Subcutaneous abdominal adipose tissue (tissue), 5 donors: ENCODE results near the gene SELENOW.
"Not testable (repeated sequence)": the region's sequence is repeated elsewhere in the genome, so short reads cannot be mapped to it uniquely, and the experiment has no call there.

ENCODE experiments used
- H3K27ac ChIP-seq: one replicate; pipeline ENCODE4 v1.7.0; 2013; ENCODE audit warnings: low read depth, mild to moderate bottlenecking, inconsistent platforms, low read length, moderate library complexity
- H3K27me3 ChIP-seq, 5 donors: one replicate each; pipeline ENCODE4 v1.7.0; 2013; ENCODE audit warnings: low read length in 5 of 5, inconsistent platforms in 1 of 5; ENCODE audit not compliant: control insufficient read depth in 5 of 5, insufficient read depth in 4 of 5
- H3K36me3 ChIP-seq, 5 donors: one replicate each; pipeline ENCODE4 v1.7.0; 2013; ENCODE audit warnings: low read length in 5 of 5; ENCODE audit not compliant: control insufficient read depth in 5 of 5, insufficient read depth in 5 of 5
- H3K4me1 ChIP-seq, 5 donors: one replicate each; pipeline ENCODE4 v1.7.0; 2013; ENCODE audit warnings: low read length in 5 of 5, mild to moderate bottlenecking in 3 of 5, moderate library complexity in 1 of 5; ENCODE audit not compliant: control insufficient read depth in 5 of 5, insufficient read depth in 5 of 5
- H3K4me3 ChIP-seq, 5 donors: one replicate each; pipeline ENCODE4 v1.7.0; 2013; ENCODE audit warnings: low read length in 5 of 5, low read depth in 1 of 5
- H3K9ac ChIP-seq, 5 donors: one replicate each; pipeline ENCODE4 v1.7.0; 2013; ENCODE audit warnings: low read length in 5 of 5, mild to moderate bottlenecking in 4 of 5, moderate library complexity in 3 of 5
- H3K9me3 ChIP-seq, 5 donors: one replicate each; pipeline ENCODE4 v1.7.0; 2013; ENCODE audit warnings: low read length in 5 of 5; ENCODE audit not compliant: control insufficient read depth in 5 of 5
- donor health status: healthy.
- donor health status: healthy.
- donor health status: healthy.
- donor health status: healthy.
- donor health status: healthy.

The SELENOW gene

DNA sequence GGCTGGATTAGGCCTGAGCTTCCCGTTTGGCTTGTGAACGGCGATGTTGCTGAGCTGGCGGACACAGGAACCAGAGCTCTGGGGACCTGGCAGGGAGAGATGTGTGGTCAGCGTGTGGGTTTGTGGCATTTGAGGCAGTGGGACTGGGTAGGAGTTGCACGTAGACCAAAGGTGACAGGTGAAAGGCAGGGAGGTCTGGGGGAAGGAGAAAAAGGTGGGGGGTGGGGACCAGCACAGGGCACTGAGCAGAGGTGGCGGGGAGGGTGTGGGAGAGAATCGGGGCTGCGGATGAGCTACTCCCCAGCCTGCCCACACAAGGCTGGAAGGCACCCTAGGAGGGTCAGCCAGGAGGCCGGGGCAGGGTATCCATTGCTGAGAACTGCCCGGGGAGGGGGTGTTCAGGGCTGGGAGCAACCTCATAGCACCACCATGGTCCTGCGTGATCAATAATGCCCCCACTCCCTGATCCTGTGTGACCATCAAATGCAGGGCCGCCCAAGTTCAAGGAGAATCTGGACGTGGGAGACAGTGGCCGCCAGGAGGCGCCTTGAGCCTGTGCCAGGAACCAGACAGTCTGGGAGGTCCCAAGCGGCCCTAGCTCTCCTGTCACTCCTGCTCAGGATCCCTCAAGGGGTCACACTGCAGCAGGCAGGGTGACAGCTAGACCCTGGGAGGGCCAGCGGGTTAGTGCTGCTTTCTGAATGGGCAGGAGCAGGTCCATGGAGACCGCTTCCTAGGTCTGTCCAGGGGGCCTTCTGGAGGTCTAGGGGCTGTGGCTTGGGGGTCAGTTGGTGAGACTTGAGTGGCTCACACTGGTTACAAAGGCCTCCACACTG, 12.8 kb upstream of the SELENOW start:
- no peak overlapping the region for H3K9ac ChIP-seq
- no peak overlapping the region for H3K4me3 ChIP-seq
- peaks cover 0 to 15% (median 4%) of the 10 kb centered on the region in 5 donors for H3K4me1 ChIP-seq
- no peaks in the 10 kb centered on the region for H3K27me3 ChIP-seq
- no peaks in the 10 kb centered on the region for H3K9me3 ChIP-seq
- no peaks in the 10 kb centered on the region for H3K36me3 ChIP-seq
- H3K27ac ChIP-seq, result no peak overlapping the region

DNA sequence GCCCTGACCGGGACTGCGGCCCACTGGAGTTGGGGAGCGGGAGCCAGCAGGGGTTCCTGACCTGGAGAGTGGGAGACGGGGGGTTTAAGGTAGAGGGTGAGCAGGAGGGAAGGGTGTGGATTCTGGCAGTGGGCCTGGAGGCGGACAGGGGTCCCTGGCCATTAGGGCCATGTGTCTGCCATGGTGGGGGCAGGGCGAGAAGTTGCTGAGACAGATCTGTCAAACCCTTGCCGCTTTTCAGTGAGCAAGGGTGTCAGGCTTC, 12.2 kb upstream of the SELENOW start:
- no peak overlapping the region for H3K27ac ChIP-seq
- no peak overlapping the region for H3K4me3 ChIP-seq

DNA sequence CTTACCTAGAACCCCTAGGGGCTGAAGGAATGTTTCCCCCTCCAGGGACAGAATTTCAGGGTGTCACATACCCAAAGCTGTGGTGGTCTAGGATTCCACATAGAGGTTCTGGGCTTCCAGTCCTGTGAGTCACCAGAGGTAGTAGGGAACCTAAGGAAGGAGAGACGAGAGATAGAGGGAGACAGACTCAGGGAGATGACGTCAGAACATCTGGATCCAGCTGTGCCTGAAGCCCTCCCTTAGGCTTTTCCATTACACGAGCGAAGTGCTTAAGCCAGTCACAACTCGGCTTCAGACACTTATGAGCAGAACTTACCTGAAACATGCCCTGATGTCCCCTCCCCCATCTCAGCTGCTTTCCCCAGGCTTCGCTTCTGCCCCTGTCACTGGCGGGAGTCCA, 11.8 kb upstream of the SELENOW start:
- no peak overlapping the region for H3K9ac ChIP-seq
- no peaks in the 10 kb centered on the region for H3K27me3 ChIP-seq
- H3K27ac ChIP-seq, result no peak overlapping the region
- H3K36me3 ChIP-seq, result no peaks in the 10 kb centered on the region
- H3K9me3 ChIP-seq, result no peaks in the 10 kb centered on the region
- H3K4me3 ChIP-seq, result no peak overlapping the region
- peaks cover 0 to 15% (median 4%) of the 10 kb centered on the region in 5 donors for H3K4me1 ChIP-seq

More for the DNA sequence above, 12.2 kb upstream of the SELENOW start:
- H3K9me3 ChIP-seq, result no peaks in the 10 kb centered on the region
- no peaks in the 10 kb centered on the region for H3K36me3 ChIP-seq
- H3K27me3 ChIP-seq, result no peaks in the 10 kb centered on the region
- H3K4me1 ChIP-seq, result peaks cover 0 to 15% (median 4%) of the 10 kb centered on the region in 5 donors
- H3K9ac ChIP-seq, result no peak overlapping the region

DNA sequence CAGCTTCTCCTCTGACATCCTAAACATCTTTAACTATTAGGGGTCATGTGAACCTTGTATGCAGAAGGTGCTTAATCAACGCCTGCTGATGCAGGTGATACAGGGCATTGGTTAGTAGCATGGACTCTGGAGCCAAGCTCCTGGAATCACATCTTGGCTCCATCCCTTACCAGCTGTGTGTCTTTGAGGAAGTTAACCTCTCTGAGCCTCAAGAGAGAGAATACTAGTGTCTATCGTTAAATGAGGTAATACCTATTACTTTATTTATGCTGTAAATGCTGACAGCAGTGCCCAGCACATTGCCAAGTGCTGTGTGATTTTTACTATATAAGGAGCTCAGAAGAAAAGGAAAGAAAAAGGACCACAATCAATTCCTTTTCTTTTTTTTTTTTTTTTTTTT, 11.2 kb upstream of the SELENOW start:
- no peak overlapping the region for H3K9ac ChIP-seq
- no peaks in the 10 kb centered on the region for H3K27me3 ChIP-seq
- no peaks in the 10 kb centered on the region for H3K9me3 ChIP-seq
- no peak overlapping the region for H3K4me3 ChIP-seq
- H3K36me3 ChIP-seq, result no peaks in the 10 kb centered on the region
- no peak overlapping the region for H3K27ac ChIP-seq
- peaks cover 0 to 15% (median 4%) of the 10 kb centered on the region in 5 donors for H3K4me1 ChIP-seq

DNA sequence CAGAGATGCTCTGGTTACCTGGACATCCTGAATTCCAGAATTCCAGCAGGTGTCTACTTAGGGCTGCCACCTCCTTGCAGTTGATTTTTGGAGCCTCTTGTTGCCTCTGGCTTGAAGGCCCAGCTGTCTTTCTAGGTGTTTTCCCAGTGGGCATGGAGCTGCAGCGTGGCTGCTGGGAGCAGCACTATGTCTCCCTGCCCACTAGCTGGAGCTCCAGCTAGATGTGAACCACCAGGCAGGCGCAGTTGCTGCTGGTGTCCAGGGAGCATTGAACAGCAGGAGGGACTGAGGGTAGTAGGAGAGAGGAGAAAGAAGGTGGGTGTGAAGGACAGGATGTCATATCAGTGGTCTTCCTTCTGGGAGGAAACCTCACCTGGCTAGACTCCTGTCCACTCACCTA, 9.9 kb upstream of the SELENOW start:
- no peaks in the 10 kb centered on the region for H3K9me3 ChIP-seq
- H3K27ac ChIP-seq, result no peak overlapping the region
- no peaks in the 10 kb centered on the region for H3K27me3 ChIP-seq
- no peak overlapping the region for H3K9ac ChIP-seq
- peaks cover 0 to 7% (median 0%) of the 10 kb centered on the region in 5 donors for H3K4me1 ChIP-seq
- no peaks in the 10 kb centered on the region for H3K36me3 ChIP-seq
- no peak overlapping the region for H3K4me3 ChIP-seq

DNA sequence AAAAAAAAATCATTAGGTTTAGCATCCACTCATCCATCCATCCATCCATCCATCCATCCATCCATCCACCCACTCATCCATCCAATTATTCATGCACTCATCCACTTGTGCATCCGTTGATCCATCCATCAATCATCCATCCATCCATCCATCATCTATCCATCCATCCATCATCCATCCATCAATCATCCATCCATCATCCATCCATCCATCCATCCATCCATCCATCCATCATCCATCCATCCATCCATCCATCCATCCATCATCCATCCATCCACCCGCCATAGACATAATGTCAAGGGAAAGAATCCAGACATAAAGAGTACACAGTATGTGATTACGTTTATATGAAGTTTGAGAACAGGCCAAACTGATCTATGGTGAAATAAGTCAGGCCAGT, 9.0 kb upstream of the SELENOW start:
- Histone ChIP-seq H3K36me3 (no peaks in the 10 kb centered on the region), H3K4me1 (peaks cover 0 to 3% (median 0%) of the 10 kb centered on the region in 5 donors), H3K9ac (no peak overlapping the region), H3K27ac (no peak overlapping the region), H3K4me3 (no peak overlapping the region), H3K27me3 (no peaks in the 10 kb centered on the region), H3K9me3 (no peaks in the 10 kb centered on the region)

DNA sequence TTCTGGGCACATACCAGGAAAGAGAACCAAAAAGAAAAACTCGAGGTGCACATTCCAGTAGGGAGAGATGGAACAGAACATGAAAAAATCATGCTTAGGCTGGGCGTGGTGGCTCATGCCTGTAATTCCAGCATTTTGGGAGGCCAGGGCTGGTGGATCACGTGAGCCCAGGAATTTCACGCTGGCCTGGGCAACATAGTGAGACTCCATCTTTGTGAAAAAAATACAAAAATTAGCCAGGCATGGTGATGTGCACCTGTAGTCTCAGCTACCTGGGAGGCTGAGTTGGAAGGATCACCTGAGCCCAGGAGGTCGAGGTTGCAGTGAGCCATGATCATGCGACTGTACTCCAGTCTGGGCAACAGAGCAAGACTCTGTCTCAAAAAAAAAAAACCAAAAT, 7.2 kb upstream of the SELENOW start:
- H3K27ac ChIP-seq, result not testable (repeated sequence)

DNA sequence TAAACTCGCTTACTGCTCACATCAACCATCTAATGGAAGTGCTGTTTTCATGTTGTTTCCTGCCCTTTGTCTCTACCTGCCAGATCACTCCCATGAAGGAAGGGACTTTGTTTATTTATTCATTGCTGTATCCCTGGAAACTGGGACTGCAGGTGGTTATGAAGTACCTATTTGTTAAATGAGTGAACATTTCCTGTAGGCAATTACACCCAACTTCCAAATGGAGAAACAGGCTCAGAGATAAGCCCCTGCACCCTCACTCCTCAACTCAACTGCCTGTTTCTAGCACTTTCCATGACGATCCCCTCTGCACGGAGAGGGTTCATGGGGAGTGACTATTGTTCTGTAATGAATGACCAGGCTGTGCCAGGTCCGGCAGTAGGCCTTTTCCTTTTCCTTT, 1.9 kb upstream of the SELENOW start:
- Histone ChIP-seq H3K36me3 (peaks cover 0 to 11% (median 8%) of the 10 kb centered on the region in 5 donors), H3K4me3 (no peak overlapping the region), H3K27ac (no peak overlapping the region), H3K9ac (no peak overlapping the region), H3K27me3 (no peaks in the 10 kb centered on the region), H3K4me1 (peaks cover 2 to 46% (median 31%) of the 10 kb centered on the region in 5 donors), H3K9me3 (no peaks in the 10 kb centered on the region)

More for the DNA sequence above, 7.2 kb upstream of the SELENOW start:
- not testable (repeated sequence) for H3K4me1 ChIP-seq, H3K36me3 ChIP-seq, H3K27me3 ChIP-seq, H3K4me3 ChIP-seq, H3K9ac ChIP-seq, H3K9me3 ChIP-seq

DNA sequence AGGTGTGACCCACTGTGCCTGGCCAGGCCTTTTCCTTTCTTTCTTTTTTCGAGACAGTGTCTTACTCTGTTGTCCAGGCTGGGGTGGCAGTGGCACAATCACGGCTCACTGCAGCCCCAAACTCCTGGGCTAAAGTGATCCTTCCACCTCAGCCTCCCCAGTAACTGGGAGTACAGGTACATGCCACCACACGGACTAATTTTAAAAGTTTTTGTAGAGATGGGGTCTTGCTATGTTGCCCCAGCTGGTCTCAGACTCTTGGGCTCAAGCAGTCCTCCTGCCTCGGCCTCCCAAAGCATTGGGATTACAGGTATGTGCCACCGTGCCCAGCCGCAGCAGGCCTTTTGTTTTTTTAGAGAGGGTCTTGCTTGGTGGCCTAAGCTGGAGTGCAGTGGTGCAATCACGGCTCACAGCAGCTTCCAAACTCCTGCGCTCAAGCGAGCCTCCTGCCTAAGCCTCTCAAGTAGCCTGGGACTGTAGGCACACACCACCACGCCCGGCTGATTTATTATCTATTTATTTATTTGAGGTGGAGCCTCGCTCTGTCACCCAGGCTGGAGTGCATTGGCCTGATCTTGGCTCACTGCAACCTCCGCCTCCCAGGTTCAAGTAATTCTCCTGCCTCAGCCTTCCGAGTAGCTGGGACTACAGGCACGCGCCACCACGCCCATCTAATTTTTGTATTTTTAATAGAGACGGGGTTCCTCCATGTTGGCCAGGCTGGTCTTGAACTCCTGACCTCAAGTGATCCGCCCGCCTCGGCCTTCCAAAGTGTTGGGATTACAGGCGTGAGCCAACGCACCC, 1.1 kb upstream of the SELENOW start:
- peak overlapping the region in 3 of 5 donors; percentile 86 to 90 (median 88) for H3K9ac ChIP-seq
- H3K4me3 ChIP-seq, result peak overlapping the region in 4 of 5 donors; percentile 70 to 85 (median 83)
- H3K27me3 ChIP-seq, H3K9me3 ChIP-seq: not testable (repeated sequence)
- peak overlapping the region; percentile 95 for H3K27ac ChIP-seq
- H3K36me3 ChIP-seq, result peaks cover 0 to 14% (median 9%) of the 10 kb centered on the region in 5 donors
- H3K4me1 ChIP-seq, result peaks cover 9 to 55% (median 38%) of the 10 kb centered on the region in 5 donors

DNA sequence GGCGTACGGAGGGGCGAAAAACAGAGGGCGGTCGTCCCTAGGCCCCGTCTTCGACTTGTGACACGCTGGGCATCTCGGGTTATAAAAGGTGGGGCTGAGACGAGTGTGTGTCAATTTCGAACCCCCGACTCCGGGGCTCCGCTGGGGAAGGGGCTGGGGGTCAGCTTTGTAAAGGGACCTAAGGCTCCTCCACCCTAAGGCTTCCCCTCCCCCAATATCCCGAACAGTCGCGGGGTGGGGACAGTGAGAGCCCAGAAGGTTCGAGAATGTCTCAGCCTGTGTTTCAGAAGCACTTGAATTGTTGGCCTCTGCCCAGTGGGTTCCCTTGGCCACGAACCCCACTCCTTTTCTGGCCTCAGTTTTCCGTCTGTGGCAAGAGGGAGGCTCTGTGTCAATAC, 450 bp downstream of the SELENOW start:
- Histone ChIP-seq H3K27ac (peak overlapping the region; percentile 95), H3K27me3 (no peaks in the 10 kb centered on the region), H3K4me1 (peaks cover 9 to 55% (median 38%) of the 10 kb centered on the region in 5 donors), H3K4me3 (peak overlapping the region; percentile 82 to 87 (median 84)), H3K9ac (peak overlapping the region; percentile 83 to 90 (median 87)), H3K36me3 (peaks cover 0 to 26% (median 18%) of the 10 kb centered on the region in 5 donors), H3K9me3 (no peaks in the 10 kb centered on the region)
